ENCODE results near the gene ABCC4.

ABCC4 gene

GRCh38 chr13:95164830-95165229, 136.4 kb downstream of the ABCC4 start:
- no peak for DNase-seq (ENCODE audit: extremely low read depth in 1 of 2, low read depth in 1 of 2)

DNA sequence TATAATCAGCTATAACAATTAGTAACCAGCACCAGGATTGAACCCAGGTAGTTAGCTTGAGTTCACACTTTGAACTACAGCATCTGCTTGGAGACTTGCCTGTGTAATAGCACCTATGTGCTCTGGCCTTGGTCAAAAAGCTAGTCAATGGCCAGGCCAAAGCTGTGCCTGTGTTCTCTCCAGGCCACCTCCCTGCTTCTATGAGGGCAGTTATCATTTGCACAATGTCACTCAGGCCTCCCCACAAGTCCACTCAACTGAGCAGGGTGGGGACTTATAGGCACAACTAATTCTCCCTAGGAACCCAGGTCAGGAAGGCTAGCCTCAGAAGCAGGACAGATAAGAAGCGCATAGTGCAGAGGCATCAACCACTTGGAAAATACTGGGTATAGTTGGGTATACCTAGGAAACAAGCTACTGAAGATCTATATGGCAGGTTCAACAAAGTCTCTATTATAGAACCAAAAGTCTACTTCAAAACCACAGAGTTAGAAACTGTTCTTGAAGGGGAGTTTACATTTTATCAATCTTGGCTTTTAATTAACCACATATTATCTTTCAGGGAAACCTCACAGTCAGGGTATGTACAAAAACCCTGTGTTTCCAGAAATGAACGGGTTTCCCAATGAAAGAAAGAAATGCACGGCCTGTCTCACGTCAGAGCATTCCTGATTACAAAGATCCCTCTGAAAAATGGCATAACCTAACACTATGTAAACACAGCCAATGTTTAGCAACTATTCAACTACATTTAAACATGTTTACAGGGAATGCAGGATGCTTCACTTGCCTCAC, 140.9 kb downstream of the ABCC4 start:
- no peak for DNase-seq (ENCODE audit: extremely low read depth in 1 of 2, low read depth in 1 of 2)

DNA sequence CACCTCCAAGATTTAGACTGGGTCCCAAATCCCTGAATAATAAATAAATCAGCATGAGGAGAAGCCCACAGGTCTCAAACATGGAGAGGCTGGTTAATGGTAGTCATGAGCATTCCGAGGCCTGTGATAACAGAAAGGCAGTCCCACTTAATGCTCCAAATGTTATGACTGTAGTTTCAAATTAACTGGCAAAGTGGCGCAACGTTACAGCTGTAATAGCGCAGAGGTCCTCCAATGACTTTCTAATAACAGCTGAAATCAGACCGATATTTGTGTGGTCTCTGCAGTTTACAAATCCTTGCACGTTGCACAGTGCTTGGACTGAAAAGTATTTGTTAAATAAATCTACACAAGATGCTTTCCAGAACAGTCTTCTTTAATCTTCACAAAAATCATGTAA, 141.8 kb downstream of the ABCC4 start:
- DNase-seq (ENCODE audit: extremely low read depth in 1 of 2, low read depth in 1 of 2): no peak

DNA sequence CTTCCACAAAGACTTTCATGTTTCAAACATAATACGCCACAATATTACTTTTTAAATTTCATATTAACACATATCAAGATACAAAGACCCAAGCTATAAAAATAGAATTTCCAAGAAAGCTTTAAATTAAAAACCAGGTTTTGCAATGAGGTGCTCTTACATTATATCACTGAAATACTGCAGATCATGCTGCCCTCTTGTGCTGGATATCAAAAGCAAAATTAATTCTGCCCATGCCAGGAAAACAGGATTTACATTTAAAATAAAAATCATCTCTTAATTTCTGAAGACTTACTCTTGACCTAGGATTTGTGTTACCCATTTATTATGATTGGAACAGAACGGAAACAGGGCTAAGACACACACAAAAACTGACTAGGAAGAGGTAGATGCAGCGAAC, 145.0 kb downstream of the ABCC4 start:
- no peak for DNase-seq (ENCODE audit: extremely low read depth in 1 of 2, low read depth in 1 of 2)

DNA sequence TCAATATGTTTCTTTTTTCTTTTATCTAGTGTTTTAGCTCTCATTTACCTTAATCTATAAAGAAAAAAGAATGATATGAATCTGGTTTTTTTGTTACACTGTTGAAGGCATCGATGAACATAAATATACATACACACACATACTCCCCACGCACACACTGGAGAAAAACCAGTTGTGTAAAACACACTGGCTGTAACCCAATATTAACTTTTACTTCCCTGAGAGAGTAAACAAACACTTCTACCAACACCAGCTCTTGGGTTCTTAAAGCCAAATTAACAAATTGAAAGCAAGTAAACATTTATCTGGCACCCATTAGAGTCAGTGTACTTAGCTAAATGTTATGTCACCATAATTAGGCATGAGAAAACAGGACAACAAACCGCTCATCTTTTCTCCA, 145.7 kb downstream of the ABCC4 start:
- DNase-seq (ENCODE audit: extremely low read depth in 1 of 2, low read depth in 1 of 2): no peak

DNA sequence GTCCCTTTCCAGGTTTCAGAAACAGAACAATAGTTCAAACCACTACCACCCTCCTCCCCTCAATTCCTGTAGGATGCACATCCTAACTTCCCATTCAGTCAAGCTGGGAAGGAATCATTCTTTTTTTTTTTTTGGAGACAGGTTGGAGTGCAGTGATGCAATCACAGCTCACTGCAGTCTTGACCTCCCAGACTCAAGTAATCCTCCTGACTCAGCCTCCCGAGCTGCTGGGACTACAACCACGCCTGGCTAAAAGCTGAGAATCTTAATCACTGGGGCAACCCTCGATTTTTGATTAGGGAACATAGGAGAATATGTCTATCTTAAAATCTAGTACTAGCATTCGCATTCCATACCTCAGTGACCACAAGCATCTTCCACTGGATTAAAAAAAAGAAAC, 146.2 kb downstream of the ABCC4 start:
- DNase-seq (ENCODE audit: extremely low read depth in 1 of 2, low read depth in 1 of 2): no peak

DNA sequence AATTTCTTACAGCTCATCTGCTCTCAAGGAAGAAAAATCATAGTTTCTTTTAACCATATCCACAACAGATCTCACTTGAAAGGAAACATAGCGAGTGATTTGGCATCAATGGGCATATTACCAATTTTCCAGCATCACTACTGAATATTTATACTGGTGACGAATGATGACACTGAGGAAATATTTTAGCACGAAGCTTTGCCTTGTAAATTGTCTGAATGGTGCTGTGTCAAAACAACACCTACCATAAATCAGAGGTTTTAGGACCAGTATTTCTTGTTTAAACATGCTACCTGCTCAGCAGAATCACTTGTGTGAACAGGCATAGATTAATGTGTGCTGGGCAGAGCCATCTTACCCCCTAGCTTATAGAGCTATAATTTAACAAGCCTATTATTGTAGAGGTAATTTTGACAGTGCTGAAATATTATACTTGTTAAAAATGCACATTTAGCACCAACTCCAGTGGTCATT, 146.8 kb downstream of the ABCC4 start:
- no peak for DNase-seq (ENCODE audit: extremely low read depth in 1 of 2, low read depth in 1 of 2)

- no peak for DNase-seq (ENCODE audit: extremely low read depth in 1 of 2, low read depth in 1 of 2)
Observed at GRCh38 chr13:95153647-95154412, 147.4 kb downstream of the ABCC4 start.

- DNase-seq (ENCODE audit: extremely low read depth in 1 of 2, low read depth in 1 of 2): no peak
Observed at GRCh38 chr13:95151942-95152587, 149.2 kb downstream of the ABCC4 start.

DNA sequence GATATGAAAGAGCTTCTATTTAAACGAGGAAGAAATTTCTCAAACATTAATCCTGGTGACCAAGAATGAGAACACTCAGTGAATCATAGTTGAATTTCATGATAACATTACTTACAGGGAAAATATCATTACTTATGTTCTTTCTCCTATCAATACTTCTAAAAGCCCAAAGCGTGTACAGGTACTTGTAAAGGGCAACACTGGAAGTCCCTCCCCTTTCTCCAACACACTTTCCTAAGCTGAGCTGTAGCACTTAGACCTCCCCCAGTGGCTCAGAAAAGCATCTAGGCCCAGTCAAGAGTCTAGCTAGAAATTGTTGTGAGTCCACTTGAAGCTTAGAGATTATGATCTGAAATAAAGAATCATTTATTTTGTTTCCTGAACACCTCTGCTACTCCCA, 150.7 kb downstream of the ABCC4 start:
- no peak for DNase-seq (ENCODE audit: extremely low read depth in 1 of 2, low read depth in 1 of 2)

GRCh38 chr13:95146486-95146885, 154.8 kb downstream of the ABCC4 start:
- no peak for DNase-seq (ENCODE audit: extremely low read depth in 1 of 2, low read depth in 1 of 2)

- DNase-seq (ENCODE audit: extremely low read depth in 1 of 2, low read depth in 1 of 2): no peak
Observed at GRCh38 chr13:95145587-95145986, 155.7 kb downstream of the ABCC4 start.

DNA sequence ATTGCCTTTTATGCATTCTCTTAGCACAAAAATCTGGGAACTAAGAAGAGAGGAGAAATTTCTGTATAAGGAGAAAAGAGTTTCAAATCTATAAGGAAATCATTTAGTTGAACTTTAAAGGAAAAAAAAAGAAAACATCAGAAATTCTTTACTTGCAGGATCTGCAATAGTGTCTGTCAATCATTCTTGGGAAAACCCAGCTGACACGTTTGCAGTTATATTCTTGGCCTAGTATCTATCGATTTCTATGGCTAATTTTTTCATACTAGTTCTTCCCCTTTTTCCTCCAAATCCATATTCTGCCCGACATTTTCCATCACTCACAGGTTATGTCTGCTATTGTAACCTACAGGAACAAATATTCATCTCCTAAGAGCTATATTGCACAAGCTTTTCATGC, 160.7 kb downstream of the ABCC4 start:
- no peak for DNase-seq (ENCODE audit: extremely low read depth in 1 of 2, low read depth in 1 of 2)

DNA sequence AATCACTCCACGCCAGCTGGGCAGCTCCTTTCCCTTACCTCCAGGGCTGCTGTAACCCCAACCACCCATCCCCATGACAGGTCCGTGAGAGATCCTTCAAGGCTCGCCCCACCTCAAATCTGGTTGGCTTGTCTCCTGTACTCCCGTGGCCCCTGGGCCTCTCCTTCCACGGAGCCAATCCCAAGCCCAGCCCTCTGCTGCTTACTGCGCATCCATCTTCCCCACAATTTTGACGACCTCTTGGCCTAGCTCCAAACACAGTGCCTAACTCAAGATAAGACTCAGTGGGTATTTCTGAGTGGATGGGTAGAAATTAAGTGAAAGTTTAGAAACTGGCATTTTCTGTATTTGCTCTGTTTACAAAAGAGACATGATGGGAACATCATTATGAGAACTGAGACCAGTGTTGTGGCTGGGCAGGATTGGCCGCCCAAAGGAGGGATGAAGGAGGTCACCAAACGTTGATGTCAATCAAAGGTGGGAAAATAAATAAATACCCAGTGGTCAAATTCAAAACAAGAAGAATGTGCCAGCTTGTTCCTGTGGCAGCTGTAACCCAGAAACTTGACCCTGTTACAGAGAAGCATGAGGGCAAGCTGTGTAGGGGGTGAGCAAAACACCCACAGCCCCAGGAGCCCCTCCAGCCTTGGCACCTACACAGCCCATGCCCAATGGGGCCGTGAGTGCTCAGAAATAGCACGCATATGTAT, 162.2 kb downstream of the ABCC4 start:
- DNase-seq (ENCODE audit: extremely low read depth in 1 of 2, low read depth in 1 of 2): no peak

GRCh38 chr13:95137096-95137495, 164.2 kb downstream of the ABCC4 start:
- DNase-seq (ENCODE audit: extremely low read depth in 1 of 2, low read depth in 1 of 2): no peak

- DNase-seq (ENCODE audit: extremely low read depth in 1 of 2, low read depth in 1 of 2): no peak
Observed at GRCh38 chr13:95136638-95137037, 164.6 kb downstream of the ABCC4 start.

DNA sequence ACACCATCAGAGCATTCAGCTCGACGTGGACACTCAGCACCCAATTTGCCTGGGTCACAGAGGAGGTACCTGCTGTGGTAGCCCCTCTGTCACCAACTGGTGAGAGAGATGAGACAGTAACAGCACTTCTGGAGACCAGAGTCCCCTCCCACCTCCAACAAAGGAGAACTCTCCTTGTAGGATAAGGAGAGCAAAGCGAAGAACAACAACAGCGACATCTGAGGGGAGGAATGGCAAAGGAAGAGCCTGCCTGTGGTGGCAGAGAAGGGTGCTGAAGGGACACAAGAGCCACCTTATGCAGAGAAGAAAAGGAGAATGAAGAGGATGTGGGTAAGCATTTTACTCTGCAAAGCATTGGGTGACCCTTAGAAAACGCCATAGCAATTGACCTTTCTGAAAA, 167.8 kb downstream of the ABCC4 start:
- no peak for DNase-seq (ENCODE audit: extremely low read depth in 1 of 2, low read depth in 1 of 2)

DNA sequence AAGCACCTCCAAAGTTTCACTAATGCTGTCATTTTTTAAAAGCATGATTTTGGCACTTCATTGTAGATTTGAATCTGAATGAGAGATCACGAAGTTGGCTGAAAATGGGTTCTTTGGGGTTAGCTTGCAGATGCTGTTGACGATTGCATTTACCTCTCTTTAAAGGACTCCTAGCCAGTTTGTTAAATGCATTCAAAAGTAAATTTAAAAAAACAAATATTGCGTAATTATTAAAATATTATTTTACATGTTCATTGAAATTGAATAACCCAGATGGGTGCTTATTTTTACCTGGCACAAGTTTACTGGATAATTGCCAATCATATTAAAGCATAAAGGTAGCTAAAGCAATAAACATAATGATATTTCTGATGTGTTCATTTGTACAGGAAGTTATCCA, 172.2 kb downstream of the ABCC4 start:
- DNase-seq (ENCODE audit: extremely low read depth in 1 of 2, low read depth in 1 of 2): no peak

GRCh38 chr13:95128045-95128643, 173.1 kb downstream of the ABCC4 start:
- no peak for DNase-seq (ENCODE audit: extremely low read depth in 1 of 2, low read depth in 1 of 2)

GRCh38 chr13:95124959-95125358, 176.3 kb downstream of the ABCC4 start:
- no peak for DNase-seq (ENCODE audit: extremely low read depth in 1 of 2, low read depth in 1 of 2)

DNA sequence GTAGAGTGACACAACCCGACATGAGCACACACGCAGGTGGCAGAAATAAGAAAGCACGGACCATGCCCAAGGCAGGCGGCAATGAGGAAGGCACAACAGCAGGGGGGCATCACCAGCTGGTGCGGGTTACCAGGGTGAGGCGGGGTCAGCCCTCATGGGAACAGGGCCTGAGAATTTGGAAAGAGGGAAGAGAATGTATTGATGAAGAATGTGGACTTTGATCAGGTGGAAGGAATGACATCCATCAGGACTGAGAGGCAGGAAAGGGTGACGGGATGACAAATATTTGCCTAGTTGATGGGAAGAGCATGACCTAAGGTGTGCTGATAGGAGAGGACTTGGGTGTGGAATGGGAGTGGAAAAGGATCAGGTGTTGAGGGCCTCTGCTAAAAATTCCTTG, 177.5 kb downstream of the ABCC4 start:
- no peak for DNase-seq (ENCODE audit: extremely low read depth in 1 of 2, low read depth in 1 of 2)

Data from activated CD8-positive, alpha-beta memory T cell treated with anti-CD3 and anti-CD28 coated beads for 1 hour (primary cell).